Small intestine (tissue), 7 donors: ENCODE data around the gene ZNF394. TPM values are rescaled to one million over a fixed set of nuclear protein-coding genes. Genes with fewer than 3 reads are reported as not detected.
A peak's percentile ranks its signal among the peaks of the same experiment; 100 is the strongest.

ENCODE experiments used
- DNase-seq, 2 donors: peaks; one replicate each; pipeline versions ENCODE4 v3.0.0 to v3.0.0-alpha.2; 2013
- FAIRE-seq: peaks from 2 replicates; lab custom pipeline; 2012; peaks lifted over from hg19 to GRCh38; lab: Jason Lieb, UNC
- H3K27ac ChIP-seq, 3 donors: one replicate each; pipeline ENCODE4 v1.5.1; 2013; ENCODE audit warnings: low read length in 2 of 3, mild to moderate bottlenecking in 2 of 3, control low read depth in 1 of 3, inconsistent platforms in 1 of 3, low read depth in 1 of 3, moderate library complexity in 1 of 3
- H3K27me3 ChIP-seq, 3 donors: one replicate each; pipeline ENCODE4 v1.6.1; 2013; ENCODE audit warnings: low read length in 3 of 3, inconsistent platforms in 1 of 3; ENCODE audit not compliant: control insufficient read depth in 3 of 3, insufficient read depth in 3 of 3
- H3K36me3 ChIP-seq, 3 donors: one replicate each; pipeline ENCODE4 v1.6.1; 2013; ENCODE audit warnings: low read length in 3 of 3, inconsistent platforms in 1 of 3, low read depth in 1 of 3, mild to moderate bottlenecking in 1 of 3, moderate library complexity in 1 of 3; ENCODE audit not compliant: control insufficient read depth in 3 of 3, insufficient read depth in 2 of 3
- H3K4me1 ChIP-seq, 3 donors: one replicate each; pipeline ENCODE4 v1.6.1; 2013; ENCODE audit warnings: low read length in 2 of 3, inconsistent platforms in 1 of 3, low read depth in 1 of 3, mild to moderate bottlenecking in 1 of 3, moderate library complexity in 1 of 3; ENCODE audit not compliant: control insufficient read depth in 3 of 3, insufficient read depth in 2 of 3
- H3K4me3 ChIP-seq, 3 donors: one replicate each; pipeline ENCODE4 v1.5.1; 2013; ENCODE audit warnings: low read length in 3 of 3, control low read depth in 1 of 3, inconsistent platforms in 1 of 3, low read depth in 1 of 3, mild to moderate bottlenecking in 1 of 3, moderate library complexity in 1 of 3
- H3K9me3 ChIP-seq, 2 donors: one replicate each; pipeline ENCODE4 v1.6.1; 2013; ENCODE audit warnings: low read depth in 1 of 2, low read length in 1 of 2; ENCODE audit not compliant: control insufficient read depth in 2 of 2, insufficient read depth in 1 of 2
- WGBS, 3 donors: extraction: QIAGEN DNeasy Blood & Tissue Kit; methylation state at CpG; one replicate each; pipeline ENCODE4 v1.1.7; 2013; 5-methylcytosine and 5-hydroxymethylcytosine counted together
- polyA plus RNA-seq, 4 donors: library from polyadenylated mRNA; stranded (reverse) in 3 of 4; unstranded in 1 of 4; fragments of 200-250 nt in 3 of 4; fragments of 120-200 nt in 1 of 4; gene quantifications; one replicate each; pipeline versions ENCODE4 v1.2.1 to v1.2.3, GENCODE V29; 2013
- donor health status: healthy with polysubstance abuse.
- donor health status: control.
- donor health status: control.
- donor health status: Bipolar disorder and iron deficiency.
- donor health status: healthy.

ZNF394 gene
- polyA plus RNA-seq, 4 donors, result 17.4 to 30.0 (median 23.6) TPM

DNA sequence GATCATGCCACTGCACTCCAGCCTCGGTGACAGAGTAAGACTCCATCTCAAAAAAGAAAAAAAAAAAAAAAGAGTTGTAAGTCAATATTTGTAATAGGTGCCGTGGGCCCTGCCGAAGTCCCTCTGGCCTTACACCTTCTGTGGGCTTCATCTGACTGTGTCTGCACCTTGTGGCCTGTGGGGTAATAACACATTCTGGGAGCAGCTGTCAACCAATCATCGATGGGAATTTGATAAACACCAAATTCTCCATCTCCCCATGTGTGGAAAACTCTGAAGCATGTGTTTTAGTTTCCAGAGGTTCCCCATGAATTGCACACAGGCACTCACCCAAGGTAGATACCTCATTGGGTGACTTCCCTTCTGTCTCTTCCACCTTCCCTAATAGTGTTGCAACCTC lies 10.8 kb downstream of the ZNF394 start:
- H3K36me3 ChIP-seq, result peaks cover 9 to 32% (median 10%) of the 10 kb centered on the region in 3 donors
- no peak for FAIRE-seq
- WGBS, 3 donors, result 87 to 94% (median 87%) methylated on average over 4 of the region's 4 CpGs

DNA sequence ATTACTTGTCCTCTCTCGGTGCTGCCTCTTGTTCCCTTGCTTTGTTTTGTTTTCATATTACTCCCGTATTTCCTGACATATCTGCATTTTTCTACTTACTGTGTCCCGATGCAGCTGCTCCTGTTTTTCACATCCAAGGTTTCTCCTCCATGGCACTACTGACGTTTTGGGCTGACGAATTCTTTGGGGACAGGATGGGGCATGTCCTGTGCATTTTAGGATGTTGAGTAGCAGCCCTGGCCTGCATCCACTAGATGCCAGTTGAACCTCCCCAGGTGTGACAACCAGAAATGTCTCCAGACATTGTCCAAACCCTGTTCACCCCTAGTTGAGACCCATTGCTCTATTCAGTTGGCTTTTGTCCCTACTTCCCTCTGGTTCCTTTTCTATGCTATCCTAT lies 15.0 kb downstream of the ZNF394 start:
- WGBS, 3 donors, result 86 to 94% (median 92%) methylated on average over 5 of the region's 5 CpGs
- peaks cover 0 to 5% of the 10 kb centered on the region in 2 donors for H3K9me3 ChIP-seq
- H3K4me1 ChIP-seq, result no peaks in the 10 kb centered on the region
- DNase-seq, result no peak
- FAIRE-seq, result no peak
- H3K27ac ChIP-seq, result no peak overlapping the region
- H3K4me3 ChIP-seq, result no peak overlapping the region
- no peaks in the 10 kb centered on the region for H3K27me3 ChIP-seq
- peaks cover 3 to 26% (median 5%) of the 10 kb centered on the region in 3 donors for H3K36me3 ChIP-seq

More for the DNA sequence above, 10.8 kb downstream of the ZNF394 start:
- Histone ChIP-seq H3K27ac (no peak overlapping the region), H3K9me3 (peaks cover 1 to 26% of the 10 kb centered on the region in 2 donors), H3K4me3 (no peak overlapping the region), H3K27me3 (no peaks in the 10 kb centered on the region), H3K4me1 (no peaks in the 10 kb centered on the region)
- DNase-seq, result no peak

DNA sequence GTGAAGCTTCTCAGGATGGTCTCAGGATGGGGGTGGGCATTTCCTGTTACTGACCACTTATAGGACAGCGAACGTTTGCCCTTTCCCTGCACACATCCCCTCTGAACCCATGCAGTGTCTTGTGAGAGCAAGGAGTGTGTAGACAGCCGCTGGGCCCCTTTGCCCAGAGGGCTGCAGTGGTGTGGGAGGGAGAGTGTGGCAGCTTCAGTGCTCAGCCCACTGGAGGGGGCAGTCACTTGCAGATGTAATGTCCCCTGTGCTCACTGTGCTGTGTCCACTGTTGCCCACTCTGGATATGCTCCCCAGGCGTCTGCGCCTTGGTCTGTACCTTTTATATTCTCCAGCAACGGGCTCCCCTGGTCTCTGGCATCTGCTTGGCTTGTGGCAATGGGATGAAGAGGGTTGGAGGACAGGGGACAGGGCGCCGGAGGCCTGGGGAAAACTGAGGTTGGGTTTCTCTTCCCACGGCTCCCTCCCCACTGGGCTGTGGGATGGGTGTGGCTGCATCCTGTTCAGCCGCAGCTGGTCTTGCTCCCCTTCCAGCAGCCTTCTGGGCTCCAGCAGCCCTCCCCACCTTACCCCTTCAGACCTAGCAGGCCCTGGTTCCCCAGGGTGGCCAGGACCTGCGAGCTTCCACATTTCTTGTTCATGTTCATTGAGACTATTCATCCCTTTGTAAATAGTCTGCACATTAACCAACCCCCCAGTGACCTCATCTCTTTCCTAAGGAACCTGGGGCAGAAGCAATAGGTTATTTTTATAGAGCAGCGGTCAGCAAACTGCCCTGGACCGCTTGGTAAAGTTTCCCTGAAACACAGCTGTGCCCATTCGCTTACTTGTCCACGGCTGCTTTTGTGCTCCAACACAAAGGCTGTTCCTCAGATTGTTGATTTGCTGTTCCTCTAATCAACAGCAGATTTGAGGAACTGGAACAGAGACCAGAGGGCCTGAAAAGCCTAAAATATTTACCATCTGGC lies 21.3 kb downstream of the ZNF394 start:
- no peak for DNase-seq
- no peak overlapping the region for H3K4me3 ChIP-seq
- peaks cover 6 to 52% (median 7%) of the 10 kb centered on the region in 3 donors for H3K36me3 ChIP-seq
- H3K27ac ChIP-seq, result no peak overlapping the region
- H3K27me3 ChIP-seq, result no peaks in the 10 kb centered on the region
- H3K9me3 ChIP-seq, result no peaks in the 10 kb centered on the region
- WGBS, 3 donors, result 73 to 84% (median 76%) methylated on average over 15 of the region's 15 CpGs
- no peak for FAIRE-seq
- peaks cover 0 to 2% (median 1%) of the 10 kb centered on the region in 3 donors for H3K4me1 ChIP-seq

DNA sequence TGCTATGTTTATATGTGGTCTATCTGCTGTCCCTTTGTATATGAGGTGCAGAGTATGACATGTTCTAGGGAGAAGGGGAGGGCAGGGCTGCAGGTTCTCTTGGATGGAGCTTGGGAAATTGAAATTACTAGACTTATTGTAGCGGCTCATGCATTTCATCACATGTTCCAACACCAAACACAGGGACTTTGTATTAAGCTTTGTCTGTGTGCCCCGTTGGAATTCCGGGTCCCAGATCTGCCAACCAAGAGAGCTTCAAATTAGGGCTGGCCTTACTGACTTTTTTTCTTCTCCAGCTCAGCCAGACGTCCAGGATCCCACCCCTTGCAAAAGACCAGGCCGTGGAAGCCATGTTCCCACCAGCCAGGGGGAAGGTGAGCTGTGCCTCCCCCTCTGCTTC lies 24.0 kb downstream of the ZNF394 start:
- Histone ChIP-seq H3K9me3 (no peaks in the 10 kb centered on the region), H3K4me3 (no peak overlapping the region), H3K4me1 (peaks cover 0 to 3% (median 2%) of the 10 kb centered on the region in 3 donors), H3K27me3 (no peaks in the 10 kb centered on the region), H3K36me3 (peaks cover 4 to 40% (median 6%) of the 10 kb centered on the region in 3 donors), H3K27ac (no peak overlapping the region)
- FAIRE-seq (no peak), DNase-seq (no peak)
- 84 to 88% (median 86%) methylated on average over 5 of the region's 5 CpGs for WGBS, 3 donors

DNA sequence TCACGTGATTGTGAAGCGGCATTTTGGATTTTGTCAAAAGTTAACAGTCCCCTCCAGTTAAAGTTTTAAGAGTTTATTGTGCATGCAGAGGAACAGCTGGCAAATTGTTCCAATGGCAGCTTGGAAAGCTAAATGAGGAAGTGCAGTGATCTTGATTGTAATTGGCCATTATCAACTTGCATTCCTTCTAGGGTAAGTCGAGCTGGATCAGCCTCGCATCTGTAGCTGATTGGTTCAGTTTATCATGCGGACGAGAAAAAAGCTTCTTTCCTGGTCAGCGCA lies 26.8 kb downstream of the ZNF394 start:
- Histone ChIP-seq H3K36me3 (peaks cover 0 to 21% (median 1%) of the 10 kb centered on the region in 3 donors), H3K4me3 (peak overlapping the region; percentile 76 to 91 (median 87)), H3K27ac (peak overlapping the region in 2 of 3 donors; percentile 77 to 92), H3K27me3 (peaks cover 0 to 3% (median 0%) of the 10 kb centered on the region in 3 donors), H3K9me3 (no peaks in the 10 kb centered on the region), H3K4me1 (peaks cover 0 to 3% (median 2%) of the 10 kb centered on the region in 3 donors)
- DNase-seq (peak; percentile 77 to 81), FAIRE-seq (no peak)
- WGBS, 3 donors, result 1% methylated on average over 7 of the region's 7 CpGs

DNA sequence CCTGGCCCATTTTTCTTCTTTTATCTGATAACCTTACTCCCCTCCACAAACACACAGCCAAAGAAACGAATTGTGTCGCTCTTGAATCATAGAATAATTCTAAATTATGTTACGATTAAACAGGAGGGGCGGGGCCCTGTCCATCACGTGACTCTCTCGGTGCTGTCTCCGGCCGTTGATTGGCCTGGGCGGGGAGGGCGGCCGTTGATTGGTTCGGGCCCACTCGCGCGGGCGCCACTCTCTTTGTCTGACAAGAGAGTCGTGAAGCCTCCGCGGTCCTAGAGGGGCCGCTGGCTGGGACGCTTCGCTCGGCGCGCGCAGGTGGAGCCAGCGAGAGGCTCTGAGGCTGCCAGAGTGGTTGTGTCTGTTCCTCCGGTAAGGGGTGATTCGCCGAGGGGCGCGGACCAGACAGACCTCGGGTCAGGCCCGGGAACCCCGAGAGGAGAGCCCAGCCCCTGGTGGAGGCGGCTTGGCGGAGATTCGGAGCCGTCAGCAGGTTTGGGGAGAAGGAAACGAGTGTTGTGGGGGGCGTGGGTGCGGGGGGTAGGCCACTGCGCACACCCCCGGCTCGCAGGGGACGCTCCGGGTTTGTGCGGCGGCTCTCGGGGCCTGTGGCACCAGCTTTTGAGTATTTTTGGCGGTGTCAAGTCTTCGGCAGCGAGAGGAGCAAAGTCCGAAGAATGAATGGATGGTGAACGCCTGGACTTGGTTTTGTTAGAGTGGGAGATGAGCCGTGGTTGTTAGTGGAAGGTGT lies 27.3 kb downstream of the ZNF394 start, which contains the start of gene ZNF789:
TSS of gene ZNF789 (plus strand) at position 330 of the 754 bp plus-strand sequence. CDS start 3,567 bp downstream, outside the sequence.
- H3K9me3 ChIP-seq, result no peaks in the 10 kb centered on the region
- H3K27ac ChIP-seq, result peak within 1 kb of the TSS; percentile 77 to 92 (median 79)
- peaks cover 0 to 3% (median 2%) of the 10 kb centered on the region in 3 donors for H3K4me1 ChIP-seq
- H3K27me3 ChIP-seq, result peaks cover 0 to 3% (median 0%) of the 10 kb centered on the region in 3 donors
- peak; percentile 98 for DNase-seq
- FAIRE-seq, result no peak
- H3K4me3 ChIP-seq, result peak within 1 kb of the TSS; percentile 76 to 91 (median 87)
- WGBS, 3 donors, result 0 to 1% (median 0%) methylated on average over 54 to 56 of the region's 56 CpGs
- peaks cover 0 to 18% (median 1%) of the 10 kb centered on the region in 3 donors for H3K36me3 ChIP-seq

DNA sequence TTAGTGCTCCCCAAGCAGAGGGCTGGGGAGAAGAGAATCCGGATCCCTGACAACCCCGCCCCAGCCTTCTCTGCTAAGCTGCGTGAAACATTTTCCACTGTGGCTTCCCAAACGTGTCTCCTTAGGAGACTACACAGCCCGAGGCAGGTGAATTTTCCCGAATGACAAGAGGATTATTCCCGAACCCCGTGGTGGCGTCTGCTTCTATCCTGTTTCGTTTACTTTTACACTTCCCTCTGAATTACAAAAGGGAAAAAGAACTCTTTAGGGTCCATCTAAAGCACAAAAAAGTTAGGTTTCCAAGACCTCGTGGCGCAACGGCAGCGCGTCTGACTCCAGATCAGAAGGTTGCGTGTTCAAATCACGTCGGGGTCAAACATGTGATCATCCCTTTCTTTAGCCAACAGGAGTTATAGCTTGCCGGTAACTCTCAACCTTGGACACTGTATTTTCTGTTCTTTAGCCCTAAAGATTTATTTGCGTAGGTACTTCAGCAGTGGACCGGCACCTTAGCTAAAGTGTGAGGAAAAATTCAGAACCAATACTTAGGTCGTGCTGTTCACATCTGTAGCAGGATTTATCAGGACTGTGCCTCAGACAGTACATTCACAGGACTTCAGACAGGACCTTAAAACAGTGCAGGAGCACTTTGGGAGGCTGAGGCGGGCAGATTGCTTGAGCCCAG lies 30.6 kb downstream of the ZNF394 start:
- H3K4me1 ChIP-seq, result peaks cover 0 to 8% (median 7%) of the 10 kb centered on the region in 3 donors
- H3K27ac ChIP-seq, result peak overlapping the region in 1 of 3 donors; percentile 6
- H3K36me3 ChIP-seq, result peaks cover 0 to 4% (median 3%) of the 10 kb centered on the region in 3 donors
- H3K4me3 ChIP-seq, result no peak overlapping the region
- H3K9me3 ChIP-seq, result no peaks in the 10 kb centered on the region
- peaks cover 0 to 3% (median 0%) of the 10 kb centered on the region in 3 donors for H3K27me3 ChIP-seq
- DNase-seq, result no peak
- 45 to 60% (median 57%) methylated on average over 23 of the region's 23 CpGs for WGBS, 3 donors
- FAIRE-seq, result no peak
